ENCODE measurements around the gene CIAO2B. TPM values are rescaled to one million over a fixed set of nuclear protein-coding genes. Genes with fewer than 3 reads are reported as not detected.

CIAO2B gene
- total RNA-seq, 2 donors from 2014 or later: 80.2 to 159 TPM

DNA sequence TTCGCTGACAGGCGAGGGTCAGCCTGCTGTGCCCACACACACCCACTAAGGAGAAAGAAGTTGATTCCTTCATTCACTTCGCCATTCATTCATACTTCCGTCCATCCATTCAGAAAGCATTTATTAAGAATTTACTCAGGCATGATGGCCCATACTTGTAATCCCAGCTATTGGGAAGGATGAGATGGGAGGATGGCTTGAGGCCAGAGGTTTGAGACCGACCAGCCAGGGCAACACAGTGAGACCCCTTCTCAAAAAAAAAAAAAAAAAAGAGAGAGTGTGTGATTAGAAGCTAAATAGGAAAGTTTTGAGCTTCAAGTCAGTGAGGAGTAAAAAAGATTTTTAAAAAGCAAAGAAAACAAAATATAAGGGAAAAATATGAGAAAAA lies 9.8 kb upstream of the CIAO2B start:
- H3K4me3 ChIP-seq: no peak overlapping the region
- TF ChIP-seq POLR2A (IDR thresholded peaks at IDR 0.05): no peak
- H3K9me3 ChIP-seq: no peaks in the 10 kb centered on the region
- H3K27me3 ChIP-seq (replicated peaks; ENCODE audit: insufficient read depth): no peaks in the 10 kb centered on the region
- 84% methylated on average over 5 of the region's 5 CpGs for WGBS
- intact Hi-C loops (cut with DNase I): no loop called here
- H3K27ac ChIP-seq: no peak overlapping the region
- H3K4me1 ChIP-seq (replicated peaks): no peaks in the 10 kb centered on the region
- H3K36me3 ChIP-seq: peaks cover 4 to 21% of the 10 kb centered on the region in 2 donors
- DNase-seq (ENCODE audit: low spot score): no peak

DNA sequence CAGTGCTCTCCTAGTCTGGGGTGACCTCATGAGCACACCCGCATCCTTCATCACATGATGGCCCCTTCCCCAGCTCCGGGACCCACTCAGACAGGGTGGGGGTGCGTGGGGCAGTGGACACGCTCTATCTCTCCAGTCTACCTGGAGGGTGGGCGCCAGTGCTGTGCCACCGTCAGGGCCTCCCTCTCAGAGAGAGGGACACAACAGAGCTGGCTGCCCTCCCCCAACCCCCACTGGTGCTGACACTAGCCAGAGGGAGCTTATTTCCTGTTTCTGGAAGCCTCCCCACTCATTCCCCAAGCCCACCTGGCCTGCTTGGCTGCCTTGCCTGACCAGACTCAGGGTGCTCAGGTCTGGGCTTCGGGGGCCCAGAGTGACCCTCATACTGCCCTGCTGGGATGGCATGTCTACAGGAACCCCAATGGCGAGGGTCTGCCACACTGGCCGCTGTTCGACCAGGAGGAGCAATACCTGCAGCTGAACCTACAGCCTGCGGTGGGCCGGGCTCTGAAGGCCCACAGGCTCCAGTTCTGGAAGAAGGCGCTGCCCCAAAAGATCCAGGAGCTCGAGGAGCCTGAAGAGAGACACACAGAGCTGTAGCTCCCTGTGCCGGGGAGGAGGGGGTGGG lies 9.3 kb upstream of the CIAO2B start:
- DNase-seq (ENCODE audit: low spot score): no peak
- Histone ChIP-seq H3K4me3 (no peak overlapping the region), H3K27me3 (replicated peaks; ENCODE audit: insufficient read depth) (no peaks in the 10 kb centered on the region), H3K4me1 (replicated peaks) (no peaks in the 10 kb centered on the region), H3K27ac (no peak overlapping the region), H3K9me3 (no peaks in the 10 kb centered on the region), H3K36me3 (peaks cover 4 to 21% of the 10 kb centered on the region in 2 donors)
- WGBS: 83% methylated on average over 12 of the region's 15 CpGs
- TF ChIP-seq POLR2A (IDR thresholded peaks at IDR 0.05): no peak
- TF ChIP-seq, protein P1, sequence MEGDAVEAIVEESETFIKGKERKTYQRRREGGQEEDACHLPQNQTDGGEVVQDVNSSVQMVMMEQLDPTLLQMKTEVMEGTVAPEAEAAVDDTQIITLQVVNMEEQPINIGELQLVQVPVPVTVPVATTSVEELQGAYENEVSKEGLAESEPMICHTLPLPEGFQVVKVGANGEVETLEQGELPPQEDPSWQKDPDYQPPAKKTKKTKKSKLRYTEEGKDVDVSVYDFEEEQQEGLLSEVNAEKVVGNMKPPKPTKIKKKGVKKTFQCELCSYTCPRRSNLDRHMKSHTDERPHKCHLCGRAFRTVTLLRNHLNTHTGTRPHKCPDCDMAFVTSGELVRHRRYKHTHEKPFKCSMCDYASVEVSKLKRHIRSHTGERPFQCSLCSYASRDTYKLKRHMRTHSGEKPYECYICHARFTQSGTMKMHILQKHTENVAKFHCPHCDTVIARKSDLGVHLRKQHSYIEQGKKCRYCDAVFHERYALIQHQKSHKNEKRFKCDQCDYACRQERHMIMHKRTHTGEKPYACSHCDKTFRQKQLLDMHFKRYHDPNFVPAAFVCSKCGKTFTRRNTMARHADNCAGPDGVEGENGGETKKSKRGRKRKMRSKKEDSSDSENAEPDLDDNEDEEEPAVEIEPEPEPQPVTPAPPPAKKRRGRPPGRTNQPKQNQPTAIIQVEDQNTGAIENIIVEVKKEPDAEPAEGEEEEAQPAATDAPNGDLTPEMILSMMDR (IDR thresholded peaks at IDR 0.05): no peak
- no peak for TF ChIP-seq POLR2AphosphoS5 (IDR thresholded peaks at IDR 0.05)
- intact Hi-C loops (cut with DNase I): no loop called here

DNA sequence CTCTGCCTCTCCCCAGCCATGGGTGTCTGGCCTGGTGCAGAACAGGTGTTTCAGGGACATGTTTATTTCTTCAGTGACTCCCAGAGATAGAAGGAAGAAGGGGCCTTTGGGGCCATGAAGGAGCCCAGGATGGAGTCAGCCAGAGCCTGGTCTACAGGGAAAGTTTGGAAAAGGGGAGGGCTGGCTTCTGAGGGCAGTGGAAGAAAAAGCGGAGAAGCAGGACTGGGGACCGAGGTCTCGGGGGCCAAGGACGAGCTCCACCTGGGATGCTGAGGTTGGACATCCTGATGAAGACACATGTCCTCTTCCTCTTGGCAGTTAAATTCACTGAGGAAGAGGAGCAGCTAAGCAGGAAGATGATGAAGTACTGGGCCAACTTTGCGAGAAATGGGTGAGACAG lies 8.8 kb upstream of the CIAO2B start:
- Histone ChIP-seq H3K27me3 (replicated peaks; ENCODE audit: insufficient read depth) (no peaks in the 10 kb centered on the region), H3K4me3 (no peak overlapping the region), H3K9me3 (no peaks in the 10 kb centered on the region), H3K36me3 (peaks cover 4 to 21% of the 10 kb centered on the region in 2 donors), H3K4me1 (replicated peaks) (no peaks in the 10 kb centered on the region), H3K27ac (no peak overlapping the region)
- TF ChIP-seq POLR2AphosphoS5 (IDR thresholded peaks at IDR 0.05) (no peak), POLR2A (IDR thresholded peaks at IDR 0.05) (no peak)
- TF ChIP-seq, protein P1 (IDR thresholded peaks at IDR 0.05): no peak
- 91% methylated on average over 5 of the region's 5 CpGs for WGBS
- intact Hi-C loops (cut with DNase I): no loop called here
- no peak for DNase-seq (ENCODE audit: low spot score)

DNA sequence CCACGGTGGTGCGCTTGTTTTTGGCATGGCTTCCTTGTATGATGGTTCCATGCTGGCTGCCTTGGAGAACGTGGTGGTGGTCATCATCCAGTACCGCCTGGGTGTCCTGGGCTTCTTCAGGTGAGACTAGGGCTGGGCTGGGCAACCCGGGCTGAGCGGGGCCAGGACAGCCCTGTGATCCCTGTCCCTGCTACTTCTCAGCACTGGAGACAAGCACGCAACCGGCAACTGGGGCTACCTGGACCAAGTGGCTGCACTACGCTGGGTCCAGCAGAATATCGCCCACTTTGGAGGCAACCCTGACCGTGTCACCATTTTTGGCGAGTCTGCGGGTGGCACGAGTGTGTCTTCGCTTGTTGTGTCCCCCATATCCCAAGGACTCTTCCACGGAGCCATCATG lies 6.0 kb upstream of the CIAO2B start:
- Histone ChIP-seq H3K27ac (no peak overlapping the region), H3K4me3 (no peak overlapping the region), H3K36me3 (peaks cover 4 to 21% of the 10 kb centered on the region in 2 donors), H3K9me3 (no peaks in the 10 kb centered on the region), H3K4me1 (replicated peaks) (peaks cover 9% of the 10 kb centered on the region), H3K27me3 (replicated peaks; ENCODE audit: insufficient read depth) (no peaks in the 10 kb centered on the region)
- no peak for DNase-seq (ENCODE audit: low spot score)
- 94% methylated on average over 16 of the region's 16 CpGs for WGBS
- no peak for TF ChIP-seq POLR2AphosphoS5 (IDR thresholded peaks at IDR 0.05)
- TF ChIP-seq, protein P1 (IDR thresholded peaks at IDR 0.05): no peak
- TF ChIP-seq POLR2A (IDR thresholded peaks at IDR 0.05): no peak
- intact Hi-C loops (cut with DNase I): no loop called here

DNA sequence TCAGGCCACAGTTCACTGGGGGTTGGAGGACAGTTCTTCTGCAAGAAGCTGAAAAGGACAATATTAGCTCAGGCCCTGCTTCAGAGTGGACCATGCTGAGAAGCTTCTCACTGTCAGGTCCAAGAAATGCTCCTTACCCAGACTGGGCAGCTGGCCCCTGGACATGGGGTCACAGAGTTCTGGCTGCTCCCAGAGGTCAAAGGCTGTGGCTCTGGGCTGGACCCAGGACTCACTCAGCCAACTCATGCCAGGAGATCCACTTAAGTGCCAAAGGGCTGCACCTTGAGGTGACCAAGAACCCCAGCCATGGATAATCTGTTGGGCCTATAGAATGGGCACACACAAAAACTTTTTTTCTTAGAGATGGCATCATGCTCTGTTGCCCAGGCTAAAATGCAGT lies 5.2 kb upstream of the CIAO2B start:
- Histone ChIP-seq H3K27me3 (replicated peaks; ENCODE audit: insufficient read depth) (no peaks in the 10 kb centered on the region), H3K4me3 (no peak overlapping the region), H3K4me1 (replicated peaks) (peaks cover 9% of the 10 kb centered on the region), H3K9me3 (no peaks in the 10 kb centered on the region), H3K27ac (no peak overlapping the region), H3K36me3 (peaks cover 4 to 21% of the 10 kb centered on the region in 2 donors)
- TF ChIP-seq, protein P1 (IDR thresholded peaks at IDR 0.05): no peak
- TF ChIP-seq POLR2A (IDR thresholded peaks at IDR 0.05) (no peak), POLR2AphosphoS5 (IDR thresholded peaks at IDR 0.05) (no peak)
- intact Hi-C loops (cut with DNase I): no loop called here
- no peak for DNase-seq (ENCODE audit: low spot score)
